Fibroblast of pulmonary artery (primary cell): Measurements from ENCODE around the gene KRT6B.
"Not testable (repeated sequence)": the region's sequence is repeated elsewhere in the genome, so short reads cannot be mapped to it uniquely, and the experiment has no call there.

ENCODE experiments used
- DNase-seq: peaks from one replicate; pipeline ENCODE4 v3.0.0-alpha.2; 2010; ENCODE audit warnings: low read depth
- H3K4me3 ChIP-seq: replicated peaks from 2 replicates; pipeline ENCODE4 v1.5.1; 2011; ENCODE audit warnings: low read depth, mild to moderate bottlenecking, control low read depth, low read length, moderate library complexity
- CTCF ChIP-seq: IDR thresholded peaks from 2 replicates; pipeline ENCODE4 v1.5.1; 2011; ENCODE audit warnings: mild to moderate bottlenecking, control low read depth, low read length, inconsistent platforms; ENCODE audit errors: missing control alignments

KRT6B gene

GRCh38 chr12:52452101-52452500, at the start of gene KRT6B:
KRT6B (minus strand) TSS chr12:52452146; CDS start chr12:52452078, 68 bp downstream.
- no peak for TF ChIP-seq CTCF
- DNase-seq: no peak
- no peak within 1 kb of the TSS for H3K4me3 ChIP-seq

DNA sequence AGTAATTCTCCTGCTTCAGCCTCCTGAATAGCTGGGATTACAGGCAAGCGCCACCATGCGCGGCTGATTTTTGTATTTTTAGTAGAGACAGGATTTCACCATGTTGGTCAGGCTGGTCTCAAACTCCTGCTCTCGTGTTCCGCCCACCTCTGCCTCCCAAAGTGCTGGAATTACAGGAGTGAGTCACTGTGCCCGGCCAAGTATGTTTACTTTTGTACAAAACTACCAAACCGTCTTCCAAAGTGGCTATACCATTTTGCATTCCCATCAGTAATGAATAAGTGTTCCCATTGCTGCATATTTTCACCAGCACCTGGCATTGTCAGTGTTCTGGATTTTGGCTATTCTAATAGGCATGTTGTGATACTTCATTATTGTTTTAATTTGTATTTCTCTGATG, 49.5 kb upstream of the KRT6B start:
- H3K4me3 ChIP-seq: no peak overlapping the region
- no peak for TF ChIP-seq CTCF
- DNase-seq: no peak

DNA sequence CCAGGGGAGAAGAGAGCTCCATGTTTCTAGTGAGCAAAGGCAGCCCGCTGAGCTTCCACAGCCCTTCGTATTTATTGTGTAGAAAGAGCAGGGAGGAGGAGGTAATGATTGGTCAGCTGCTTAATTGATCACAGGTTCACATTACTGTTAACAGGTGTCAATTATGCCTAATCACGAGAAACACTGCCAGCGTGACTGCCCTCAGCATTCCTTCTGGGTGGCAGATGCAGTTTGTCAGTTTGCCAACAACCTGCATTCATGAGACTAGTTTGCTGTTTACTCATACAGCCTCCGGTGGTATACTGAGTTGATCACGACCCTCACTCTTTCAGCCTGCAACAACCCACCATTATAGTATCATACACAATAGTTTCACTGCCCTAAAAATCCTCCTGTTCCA, 48.6 kb upstream of the KRT6B start:
- not testable (repeated sequence) for H3K4me3 ChIP-seq, DNase-seq

DNA sequence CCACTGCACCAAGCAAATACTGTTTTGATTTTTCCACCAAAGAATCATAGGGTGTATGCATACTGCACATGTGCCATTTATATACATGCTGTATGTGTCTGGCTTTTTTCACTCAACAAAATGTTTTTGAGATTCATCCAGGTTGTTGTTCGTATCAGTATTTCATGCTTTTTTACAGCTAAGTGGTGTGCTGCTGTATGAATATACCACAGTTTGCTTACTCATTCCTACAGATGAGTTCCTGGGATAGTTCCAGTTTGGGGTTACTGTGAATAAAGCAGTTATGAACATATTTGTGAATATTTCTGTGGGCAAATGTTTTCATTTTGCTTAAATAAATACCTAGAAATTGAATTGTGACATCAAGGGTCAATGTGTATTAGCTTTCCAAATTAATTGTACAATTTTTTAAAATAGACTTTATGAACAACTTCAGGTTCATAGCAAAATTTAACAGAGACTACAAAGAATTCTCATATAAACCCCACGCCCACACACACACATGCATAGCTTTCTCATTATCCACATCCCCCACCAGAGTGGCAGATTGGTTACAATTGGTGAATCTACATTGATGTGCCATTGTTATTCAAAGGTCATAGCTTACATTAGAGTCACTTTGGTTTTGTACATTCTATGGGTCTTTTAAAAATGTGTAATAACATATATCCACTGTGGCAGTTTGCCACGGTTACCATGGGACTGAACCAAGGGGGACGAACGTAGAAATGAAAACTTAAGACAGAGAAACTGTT, 48.0 kb upstream of the KRT6B start:
- TF ChIP-seq CTCF: no peak
- DNase-seq: peak; percentile 40

DNA sequence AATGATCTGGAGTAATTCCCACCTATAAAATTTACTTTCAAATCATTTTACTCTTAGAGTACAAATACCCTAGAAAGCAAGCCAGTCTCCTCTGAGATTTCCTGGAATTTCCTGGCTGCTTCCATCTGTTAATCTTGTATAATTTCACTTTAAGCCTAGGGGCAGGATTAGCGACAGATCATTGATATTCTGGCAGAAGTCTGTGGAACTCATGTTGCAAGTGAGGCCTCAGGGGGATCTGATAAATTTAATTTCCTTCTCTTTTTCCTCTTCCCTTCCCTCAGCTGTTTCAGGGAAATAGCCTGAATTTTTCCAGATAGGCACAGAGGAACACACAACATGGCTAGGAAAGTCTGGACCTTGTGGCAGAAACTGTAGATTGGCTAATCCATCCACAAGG, 47.0 kb upstream of the KRT6B start:
- DNase-seq: no peak
- H3K4me3 ChIP-seq: no peak overlapping the region
- TF ChIP-seq CTCF: no peak

More for the DNA sequence above, 48.0 kb upstream of the KRT6B start:
- H3K4me3 ChIP-seq: no peak overlapping the region

DNA sequence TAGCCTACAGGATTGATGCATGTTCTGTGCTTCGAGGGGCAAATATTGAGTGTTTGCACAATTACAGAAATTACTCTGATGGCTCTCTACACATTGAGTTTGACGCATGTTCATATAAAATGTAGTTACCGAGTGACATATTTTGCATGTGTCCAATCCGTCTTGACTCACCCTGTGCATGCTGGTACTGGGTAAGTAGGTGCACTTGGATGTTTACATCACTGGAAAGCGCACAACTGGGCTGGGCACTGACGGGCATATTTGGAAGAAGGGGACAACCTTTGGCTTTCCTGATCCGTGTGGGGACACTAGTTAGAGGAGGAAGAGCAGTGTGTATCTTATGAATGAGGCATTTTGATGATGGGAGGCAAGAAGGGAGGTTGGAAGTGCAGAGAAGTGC, 46.0 kb upstream of the KRT6B start:
- no peak for TF ChIP-seq CTCF
- no peak overlapping the region for H3K4me3 ChIP-seq
- no peak for DNase-seq

GRCh38 chr12:52496590-52497071, 44.7 kb upstream of the KRT6B start:
- no peak overlapping the region for H3K4me3 ChIP-seq
- TF ChIP-seq CTCF: no peak
- DNase-seq: peak; percentile 75
